GM12873 (cell line): Measurements from ENCODE around the gene FAM107B.

Experiments used
- CTCF ChIP-seq: IDR thresholded peaks from 2 replicates; pipeline ENCODE4 v1.5.1; 2012; ENCODE audit warnings: low read depth, mild to moderate bottlenecking, moderate library complexity, low read length, control low read depth; ENCODE audit not compliant: insufficient read depth; ENCODE audit errors: missing control alignments

The FAM107B gene

DNA sequence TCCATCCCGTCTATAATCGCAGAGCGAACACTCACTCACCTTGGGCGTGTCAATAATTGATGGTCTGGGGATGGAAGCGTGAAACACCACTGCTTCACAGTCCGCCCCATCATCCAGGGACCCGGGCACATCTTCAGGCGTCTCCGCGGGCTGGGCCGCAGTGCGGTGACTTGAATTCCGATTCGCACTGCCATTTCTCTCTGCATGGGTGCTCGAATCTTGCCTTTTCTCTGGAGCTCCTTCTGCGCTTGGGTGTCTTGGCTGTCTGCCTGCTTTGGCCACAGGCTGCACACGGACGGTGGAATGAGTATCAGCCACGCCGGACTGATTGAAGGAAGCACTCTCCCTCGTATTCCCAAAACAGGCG lies 500 bp downstream of the FAM107B start:
- TF ChIP-seq CTCF, result no peak

DNA sequence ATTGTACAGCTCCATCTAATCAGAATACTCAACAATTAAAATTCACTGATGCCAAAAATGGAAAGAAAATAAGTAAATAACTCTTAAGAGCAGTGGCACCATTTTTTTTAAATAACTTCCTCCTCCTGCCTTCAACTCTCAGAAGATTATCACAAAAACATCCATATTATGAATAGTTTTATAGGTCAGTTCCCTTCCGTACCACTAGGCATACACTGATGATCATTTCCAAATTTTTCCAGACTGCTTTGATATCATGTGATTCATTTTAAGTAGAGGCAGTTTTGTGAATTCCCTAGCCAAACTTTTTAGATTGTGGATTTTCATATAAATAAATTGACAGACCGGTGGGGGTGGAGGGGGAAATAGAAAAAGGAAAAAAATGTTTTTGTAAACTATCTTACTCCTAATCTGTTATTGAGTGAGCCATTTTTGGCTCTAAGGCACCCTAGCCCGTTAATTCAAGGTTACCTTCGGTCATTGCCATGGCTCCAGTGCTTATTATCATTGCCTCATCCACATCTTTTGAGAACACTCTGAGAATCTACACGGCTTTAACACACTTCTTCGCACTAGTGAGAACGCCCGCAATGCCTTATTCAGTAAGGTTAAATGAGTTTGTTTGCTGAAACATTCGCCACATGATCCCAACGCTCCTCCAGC lies 1.0 kb downstream of the FAM107B start:
- TF ChIP-seq CTCF, result no peak

DNA sequence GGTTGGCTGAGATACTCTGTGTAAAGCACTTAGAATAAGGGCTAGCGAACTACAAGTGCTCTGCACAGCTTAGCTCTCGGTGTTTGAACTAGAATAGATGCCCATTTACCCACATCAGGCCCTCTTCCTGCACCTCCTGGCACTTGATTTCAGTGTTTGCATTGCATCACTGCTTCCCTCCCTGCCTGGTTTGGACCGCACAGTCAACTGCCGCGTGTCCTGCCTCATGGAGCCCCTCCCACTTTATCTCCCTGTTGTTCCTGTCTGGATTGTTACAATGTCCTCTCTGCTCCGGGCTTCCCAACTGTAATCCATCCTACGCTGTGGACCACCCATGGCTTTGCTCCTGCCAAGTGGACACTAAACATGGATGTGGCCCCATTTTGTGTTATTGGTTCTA lies 2.3 kb downstream of the FAM107B start:
- no peak for TF ChIP-seq CTCF

DNA sequence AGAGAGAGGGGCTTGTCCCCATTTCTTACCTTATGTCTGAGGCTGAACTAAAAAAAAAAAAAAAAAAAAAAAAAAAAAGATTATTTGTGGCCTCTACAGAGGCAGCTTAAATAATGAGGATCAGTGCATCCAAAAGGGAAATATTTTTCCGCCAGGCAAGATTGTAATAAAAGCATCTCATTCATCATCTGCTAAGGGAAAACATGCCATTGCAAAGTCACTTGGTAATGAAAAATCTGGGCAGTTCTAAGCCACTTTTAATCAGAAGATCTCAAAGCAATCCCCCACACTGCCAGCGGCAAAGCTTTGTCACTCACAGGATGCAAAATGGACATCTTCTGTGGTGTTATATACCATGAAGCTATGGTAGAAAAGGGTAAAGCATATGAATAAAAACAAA lies 3.8 kb downstream of the FAM107B start:
- TF ChIP-seq CTCF, result no peak

- TF ChIP-seq CTCF, result no peak
Observed at GRCh38 chr10:14761372-14761771, 13.3 kb downstream of the FAM107B start.

GRCh38 chr10:14758994-14759664 lies 15.6 kb downstream of the FAM107B start:
- TF ChIP-seq CTCF, result no peak

- no peak for TF ChIP-seq CTCF
Observed at GRCh38 chr10:14758451-14758850, 16.2 kb downstream of the FAM107B start.
